ENCODE measurements around the gene OR2V1. TPM values are rescaled to one million over a fixed set of nuclear protein-coding genes. Genes with fewer than 3 reads are reported as not detected.

OR2V1 gene
- total and polyA plus RNA-seq, 2 of the 4 experiments (the other 2 are of a cell fraction) = not detected

DNA sequence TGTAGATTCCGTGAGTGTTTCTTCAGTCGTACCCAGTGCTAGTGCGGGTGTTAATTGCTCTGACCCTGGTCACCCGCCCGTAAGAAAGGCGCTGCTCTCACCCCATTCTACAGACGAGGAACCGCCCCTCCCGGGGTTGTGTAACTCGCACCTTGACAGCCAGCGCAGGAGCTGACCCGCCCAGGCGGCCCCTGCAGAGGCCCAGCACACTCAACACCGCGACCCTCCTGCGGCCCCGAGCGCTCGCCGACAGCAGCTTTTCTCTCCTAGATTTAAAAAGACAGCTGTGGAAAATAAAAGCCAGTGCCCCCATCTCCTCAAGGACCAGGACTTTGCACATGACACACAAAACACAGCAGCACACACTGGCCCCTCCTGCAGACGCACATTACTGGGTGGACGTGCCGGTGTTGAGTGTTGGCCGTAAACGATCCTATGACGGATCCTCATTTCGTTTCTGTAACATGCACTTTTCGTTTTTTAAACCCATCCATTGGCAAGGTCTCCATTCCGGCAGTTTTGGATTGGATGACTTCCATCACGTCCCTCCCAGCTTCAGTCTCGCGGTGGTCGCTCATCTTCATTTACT is 39.4 kb upstream of the OR2V1 start:
- POLR2A ChIA-PET (ENCODE audit: unreplicated experiment) = no interaction called here
- Histone ChIP-seq H3K4me2 (ENCODE audit: low read depth, low read length) (peak overlapping the region; percentile 77), H3K4me3 (ENCODE audit: insufficient read depth, low read depth, low read length) (peak overlapping the region; percentile 31; the same call in 1 of the 2 replicates), H4K91ac (ENCODE audit: insufficient read depth, low read depth, low read length) (no peak overlapping the region), H2BK15ac (ENCODE audit: low read depth, low read length) (no peak overlapping the region), H4K8ac (ENCODE audit: low read depth in 2 of 2, low read length in 2 of 2) (no peak overlapping the region), H3K9me1 (ENCODE audit: insufficient read depth, low read length) (peaks cover 2% of the 10 kb centered on the region; the same call in 1 of the 2 replicates), H3K56ac (ENCODE audit: extremely low read depth, insufficient read depth, low read length) (no peak overlapping the region), H3K23ac (ENCODE audit: low read depth, low read length) (peak overlapping the region; percentile 61; the same call in 1 of the 2 replicates), H3K4me1 (ENCODE audit: control insufficient read depth, insufficient read depth, low read length) (peaks cover 4% of the 10 kb centered on the region; the same call in 1 of the 2 replicates), H3K36me3 (ENCODE audit: control insufficient read depth, insufficient read depth, low read length) (no peaks in the 10 kb centered on the region), H3K4ac (ENCODE audit: low read depth, low read length) (no peak overlapping the region), H3K79me1 (ENCODE audit: low read depth in 1 of 2, low read length in 2 of 2) (no peaks in the 10 kb centered on the region), H3K14ac (replicated peaks; ENCODE audit: low read depth, low read length) (no peak overlapping the region), H2BK20ac (ENCODE audit: low read depth, low read length) (no peak overlapping the region), H2AK9ac (replicated peaks; ENCODE audit: low read depth, low read length, poor library complexity) (peak overlapping the region; percentile 6), H3K27me3 (ENCODE audit: control insufficient read depth, insufficient read depth, low read length) (no peaks in the 10 kb centered on the region), H4K5ac (ENCODE audit: low read depth, low read length) (no peak overlapping the region), H4K20me1 (ENCODE audit: insufficient read depth, low read length) (no peaks in the 10 kb centered on the region), H2AK5ac (ENCODE audit: low read depth, low read length) (no peak overlapping the region; the same call in 1 of the 2 replicates), H2AFZ (replicated peaks; ENCODE audit: low read length, poor library complexity) (peak overlapping the region; percentile 79), H3K9me3 (ENCODE audit: control insufficient read depth, insufficient read depth, low read length) (no peaks in the 10 kb centered on the region), H3K9ac (ENCODE audit: low read depth, low read length) (no peak overlapping the region), H3K18ac (ENCODE audit: low read depth, low read length) (no peak overlapping the region), H2BK120ac (ENCODE audit: low read depth, low read length) (no peak overlapping the region), H3K27ac (ENCODE audit: insufficient read depth, low read length) (no peak overlapping the region), H2BK5ac (ENCODE audit: low read depth, low read length, poor library complexity, severe bottlenecking) (no peak overlapping the region)
- no TSS peak for BruUV-seq (replicated peaks)
- CTCF ChIA-PET = interaction anchor here (1.4 kb wide), 1 partner anchor 14 kb away, joined by 3 read pairs; no protein-coding TSS in a partner anchor
- TF ChIP-seq BHLHE40 (IDR thresholded peaks at IDR 0.05; ENCODE audit: low read depth, low read length) = no peak
- no peak for TF ChIP-seq RFX5 (IDR thresholded peaks at IDR 0.05; ENCODE audit: low read depth, low read length)
- no peak for TF ChIP-seq POLR2A (IDR thresholded peaks at IDR 0.05; ENCODE audit: low read depth, low read length)
- no peak for TF ChIP-seq CTCF (conservative IDR thresholded peaks at IDR 0.05; ENCODE audit: low read depth, low read length)
- TF ChIP-seq, protein P1, sequence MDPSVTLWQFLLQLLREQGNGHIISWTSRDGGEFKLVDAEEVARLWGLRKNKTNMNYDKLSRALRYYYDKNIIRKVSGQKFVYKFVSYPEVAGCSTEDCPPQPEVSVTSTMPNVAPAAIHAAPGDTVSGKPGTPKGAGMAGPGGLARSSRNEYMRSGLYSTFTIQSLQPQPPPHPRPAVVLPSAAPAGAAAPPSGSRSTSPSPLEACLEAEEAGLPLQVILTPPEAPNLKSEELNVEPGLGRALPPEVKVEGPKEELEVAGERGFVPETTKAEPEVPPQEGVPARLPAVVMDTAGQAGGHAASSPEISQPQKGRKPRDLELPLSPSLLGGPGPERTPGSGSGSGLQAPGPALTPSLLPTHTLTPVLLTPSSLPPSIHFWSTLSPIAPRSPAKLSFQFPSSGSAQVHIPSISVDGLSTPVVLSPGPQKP (IDR thresholded peaks at IDR 0.05; ENCODE audit: borderline replicate concordance, low read depth, low read length) = no peak
- TF ChIP-seq MAZ (IDR thresholded peaks at IDR 0.05; ENCODE audit: borderline replicate concordance, low read depth, low read length) = no peak
- no peak for TF ChIP-seq RAD21 (IDR thresholded peaks at IDR 0.05; ENCODE audit: low read length)
- TF ChIP-seq MAFK (IDR thresholded peaks at IDR 0.05; ENCODE audit: low read depth, low read length) = no peak
- no peak for TF ChIP-seq SMC3 (IDR thresholded peaks at IDR 0.05; ENCODE audit: low read depth, low read length)
- TF ChIP-seq CHD1 (IDR thresholded peaks at IDR 0.05; ENCODE audit: low read depth, low read length) = no peak
- TF ChIP-seq MXI1 (IDR thresholded peaks at IDR 0.05; ENCODE audit: borderline replicate concordance, low read depth, low read length) = no peak
- TF ChIP-seq CEBPB (IDR thresholded peaks at IDR 0.05; ENCODE audit: low read depth, low read length) = no peak
- dilution Hi-C loops (cut with HindIII; ENCODE audit: low sequenced_read_pairs, unreplicated experiment) (no loop called here), intact Hi-C loops (cut with micrococcal nuclease) (no loop called here), in situ Hi-C loops (cut with MboI; ENCODE audit: low sequenced_read_pairs) (no loop called here)
- WGBS, 2 experiments (ENCODE audit: extremely low coverage in 2 of 2, insufficient read length in 1 of 2) = 17% methylated on average over 6 of the region's 33 CpGs; no CpG with 5 or more reads in 1 of the 2 experiments
- ATAC-seq (ENCODE audit: low read depth) (no peak), DNase-seq (no peak)
